ENCODE data around the gene ACOT11. TPM values are rescaled to one million over a fixed set of nuclear protein-coding genes. Genes with fewer than 3 reads are reported as not detected.

ACOT11 gene
- total and polyA plus RNA-seq, 2 of the 4 experiments (the other 2 are of a cell fraction) = 2.5 to 2.7 TPM

DNA sequence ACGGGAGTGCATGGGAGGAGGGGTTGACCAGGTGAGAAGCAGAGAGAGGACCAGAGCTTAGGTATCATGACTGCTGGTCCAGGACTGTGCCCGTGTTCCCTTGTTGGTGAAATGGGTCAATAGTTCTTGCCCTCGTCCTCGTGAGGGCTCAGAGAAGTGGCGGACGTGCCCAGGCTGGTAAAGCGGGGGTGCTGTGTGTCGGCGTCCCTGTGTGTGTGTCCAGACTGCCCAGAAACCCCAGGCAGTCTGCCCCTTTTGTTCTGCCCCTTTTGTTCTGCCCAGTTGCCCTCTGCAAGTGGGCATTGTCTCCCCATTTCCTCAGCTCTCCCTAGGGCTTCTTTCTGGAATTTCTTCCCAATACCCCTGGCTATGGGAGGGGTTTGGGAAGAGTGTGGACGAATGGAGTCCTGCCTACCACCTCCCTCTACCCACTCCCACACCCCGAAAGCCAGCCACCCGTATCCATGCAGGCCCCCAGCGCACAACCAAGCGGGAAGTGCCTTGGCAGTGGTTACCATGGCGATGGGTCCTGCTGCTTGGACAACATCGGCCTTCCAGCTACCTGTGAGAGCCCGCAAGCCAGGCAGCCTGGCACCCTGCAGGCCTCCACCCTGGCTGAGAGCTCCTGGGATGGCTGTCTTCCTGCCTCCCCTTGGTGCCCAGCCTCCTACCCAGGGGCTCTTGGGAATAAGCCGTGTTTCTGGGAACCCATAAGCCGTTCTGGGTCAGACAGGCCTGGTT is 34.7 kb downstream of the ACOT11 start:
- dilution Hi-C loops (cut with HindIII; ENCODE audit: low sequenced_read_pairs, unreplicated experiment) = no loop called here
- Histone ChIP-seq H3K79me1 (ENCODE audit: low read depth in 1 of 2, low read length in 2 of 2) (no peaks in the 10 kb centered on the region), H3K4me2 (ENCODE audit: low read depth, low read length) (no peak overlapping the region), H4K8ac (ENCODE audit: low read depth in 2 of 2, low read length in 2 of 2) (no peak overlapping the region), H3K14ac (replicated peaks; ENCODE audit: low read depth, low read length) (no peak overlapping the region), H2AK9ac (replicated peaks; ENCODE audit: low read depth, low read length, poor library complexity) (peak overlapping the region; percentile 5), H4K5ac (ENCODE audit: low read depth, low read length) (no peak overlapping the region), H3K56ac (ENCODE audit: extremely low read depth, insufficient read depth, low read length) (no peak overlapping the region), H3K4ac (ENCODE audit: low read depth, low read length) (no peak overlapping the region), H3K4me1 (ENCODE audit: control insufficient read depth, insufficient read depth, low read length) (peaks cover 3% of the 10 kb centered on the region; the same call in 1 of the 2 replicates), H4K91ac (ENCODE audit: insufficient read depth, low read depth, low read length) (no peak overlapping the region; the same call in 1 of the 2 replicates), H4K20me1 (ENCODE audit: insufficient read depth, low read length) (no peaks in the 10 kb centered on the region), H3K9ac (ENCODE audit: low read depth, low read length) (no peak overlapping the region), H3K27ac (ENCODE audit: insufficient read depth, low read length) (no peak overlapping the region), H2AFZ (replicated peaks; ENCODE audit: low read length, poor library complexity) (no peak overlapping the region), H2BK5ac (ENCODE audit: low read depth, low read length, poor library complexity, severe bottlenecking) (no peak overlapping the region), H2AK5ac (ENCODE audit: low read depth, low read length) (no peak overlapping the region), H2BK20ac (ENCODE audit: low read depth, low read length) (no peak overlapping the region), H3K18ac (ENCODE audit: low read depth, low read length) (no peak overlapping the region), H3K9me1 (ENCODE audit: insufficient read depth, low read length) (no peaks in the 10 kb centered on the region; the same call in 1 of the 2 replicates), H3K23ac (ENCODE audit: low read depth, low read length) (no peak overlapping the region), H3K4me3 (ENCODE audit: insufficient read depth, low read depth, low read length) (no peak overlapping the region), H3K36me3 (ENCODE audit: control insufficient read depth, insufficient read depth, low read length) (no peaks in the 10 kb centered on the region), H2BK120ac (ENCODE audit: low read depth, low read length) (no peak overlapping the region), H3K27me3 (ENCODE audit: control insufficient read depth, insufficient read depth, low read length) (peaks cover 2% of the 10 kb centered on the region; the same call in 1 of the 2 replicates), H2BK15ac (ENCODE audit: low read depth, low read length) (no peak overlapping the region), H3K9me3 (ENCODE audit: control insufficient read depth, insufficient read depth, low read length) (no peaks in the 10 kb centered on the region)
- ChIA-PET POLR2A (ENCODE audit: unreplicated experiment) (no interaction called here), CTCF (no interaction called here)
- WGBS, 2 experiments (ENCODE audit: extremely low coverage in 2 of 2, insufficient read length in 1 of 2) = 85% methylated on average over 11 of the region's 19 CpGs; no CpG with 5 or more reads in 1 of the 2 experiments
- ATAC-seq (ENCODE audit: low read depth) (no peak), DNase-seq (no peak)
- intact Hi-C loops (cut with micrococcal nuclease) = no loop called here
- TF ChIP-seq BHLHE40 (IDR thresholded peaks at IDR 0.05; ENCODE audit: low read depth, low read length) = no peak
- no peak for TF ChIP-seq CHD1 (IDR thresholded peaks at IDR 0.05; ENCODE audit: low read depth, low read length)
- no peak for TF ChIP-seq RAD21 (IDR thresholded peaks at IDR 0.05; ENCODE audit: low read length)
- TF ChIP-seq, protein P1, sequence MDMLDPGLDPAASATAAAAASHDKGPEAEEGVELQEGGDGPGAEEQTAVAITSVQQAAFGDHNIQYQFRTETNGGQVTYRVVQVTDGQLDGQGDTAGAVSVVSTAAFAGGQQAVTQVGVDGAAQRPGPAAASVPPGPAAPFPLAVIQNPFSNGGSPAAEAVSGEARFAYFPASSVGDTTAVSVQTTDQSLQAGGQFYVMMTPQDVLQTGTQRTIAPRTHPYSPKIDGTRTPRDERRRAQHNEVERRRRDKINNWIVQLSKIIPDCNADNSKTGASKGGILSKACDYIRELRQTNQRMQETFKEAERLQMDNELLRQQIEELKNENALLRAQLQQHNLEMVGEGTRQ (IDR thresholded peaks at IDR 0.05; ENCODE audit: low read depth, low read length) = no peak
- no peak for TF ChIP-seq CEBPB (IDR thresholded peaks at IDR 0.05; ENCODE audit: low read depth, low read length)
- no peak for TF ChIP-seq MXI1 (IDR thresholded peaks at IDR 0.05; ENCODE audit: borderline replicate concordance, low read depth, low read length)
- no peak for TF ChIP-seq FOS (IDR thresholded peaks at IDR 0.05; ENCODE audit: low read depth, low read length)
- no peak for TF ChIP-seq RFX5 (IDR thresholded peaks at IDR 0.05; ENCODE audit: low read depth, low read length)
- no peak for TF ChIP-seq NFE2L2 (IDR thresholded peaks at IDR 0.05; ENCODE audit: low read depth, low read length)
- BruUV-seq (replicated peaks) = no TSS peak
- in situ Hi-C loops (cut with MboI; ENCODE audit: low sequenced_read_pairs) = no loop called here
